ENCODE data around the gene GLRX.

GRCh38 chr5:95783661-95784060, 38.9 kb downstream of the GLRX start:
- TF ChIP-seq CTCF (IDR thresholded peaks at IDR 0.05) (no peak), POLR2A (IDR thresholded peaks at IDR 0.05) (no peak), EP300 (IDR thresholded peaks at IDR 0.05) (no peak)
